Measurements from ENCODE around the gene GADD45B. TPM values are rescaled to one million over a fixed set of nuclear protein-coding genes. Genes with fewer than 3 reads are reported as not detected.

The GADD45B gene
- total RNA-seq, 1 experiment from 2014 or later = 24.7 TPM

- Histone ChIP-seq H2AFZ (no peak overlapping the region; the same call in none of the 2 replicates), H3K27ac (peak overlapping the region; percentile 75), H3K9me2 (ENCODE audit: insufficient read depth) (no peaks in the 10 kb centered on the region), H3K79me2 (ENCODE audit: low read depth) (no peaks in the 10 kb centered on the region), H3K4me1 (replicated peaks; ENCODE audit: insufficient read depth) (peaks cover 37% of the 10 kb centered on the region), H3K4me3 (peak overlapping the region; percentile 62), H3F3A (ENCODE audit: insufficient read depth, low read depth) (peaks cover 47% of the 10 kb centered on the region; the same call in 1 of the 2 replicates), H3K9me3 (ENCODE audit: insufficient read depth, low read depth) (no peaks in the 10 kb centered on the region), H3K27me3 (ENCODE audit: insufficient read depth, low read depth) (no peaks in the 10 kb centered on the region), H4K20me1 (ENCODE audit: insufficient read depth) (no peaks in the 10 kb centered on the region), H3K36me3 (ENCODE audit: low read depth) (no peaks in the 10 kb centered on the region), H3K4me2 (peak overlapping the region; percentile 87)
- CTCF ChIA-PET = no interaction called here
- POLR2A ChIA-PET (ENCODE audit: unreplicated experiment) = interaction anchor here (0.5 to 1.0 kb wide), 3 partner anchors 17 to 48 kb away, joined by 3 to 7 read pairs (median 6); partner anchors contain the start of gene GADD45B
- no TSS peak for BruUV-seq (replicated peaks)
- TF ChIP-seq, protein P1, sequence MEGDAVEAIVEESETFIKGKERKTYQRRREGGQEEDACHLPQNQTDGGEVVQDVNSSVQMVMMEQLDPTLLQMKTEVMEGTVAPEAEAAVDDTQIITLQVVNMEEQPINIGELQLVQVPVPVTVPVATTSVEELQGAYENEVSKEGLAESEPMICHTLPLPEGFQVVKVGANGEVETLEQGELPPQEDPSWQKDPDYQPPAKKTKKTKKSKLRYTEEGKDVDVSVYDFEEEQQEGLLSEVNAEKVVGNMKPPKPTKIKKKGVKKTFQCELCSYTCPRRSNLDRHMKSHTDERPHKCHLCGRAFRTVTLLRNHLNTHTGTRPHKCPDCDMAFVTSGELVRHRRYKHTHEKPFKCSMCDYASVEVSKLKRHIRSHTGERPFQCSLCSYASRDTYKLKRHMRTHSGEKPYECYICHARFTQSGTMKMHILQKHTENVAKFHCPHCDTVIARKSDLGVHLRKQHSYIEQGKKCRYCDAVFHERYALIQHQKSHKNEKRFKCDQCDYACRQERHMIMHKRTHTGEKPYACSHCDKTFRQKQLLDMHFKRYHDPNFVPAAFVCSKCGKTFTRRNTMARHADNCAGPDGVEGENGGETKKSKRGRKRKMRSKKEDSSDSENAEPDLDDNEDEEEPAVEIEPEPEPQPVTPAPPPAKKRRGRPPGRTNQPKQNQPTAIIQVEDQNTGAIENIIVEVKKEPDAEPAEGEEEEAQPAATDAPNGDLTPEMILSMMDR (conservative IDR thresholded peaks at IDR 0.05) = no peak
- no peak for TF ChIP-seq EZH2 (IDR thresholded peaks at IDR 0.05; ENCODE audit: low read depth)
- intact Hi-C loops (cut with micrococcal nuclease; ENCODE audit: unreplicated experiment) = loop anchor here (1.0 to 5.0 kb wide), 3 partner anchors 13 to 83 kb away; no protein-coding TSS in a partner anchor
- DNase-seq = peak; percentile 32 to 50
These were observed 18.7 kb downstream of the GADD45B start for GRCh38 chr19:2494447-2495129.

- H3K9me3 ChIP-seq (ENCODE audit: insufficient read depth, low read depth) = no peaks in the 10 kb centered on the region
- no peaks in the 10 kb centered on the region for H3K9me2 ChIP-seq (ENCODE audit: insufficient read depth)
- BruUV-seq (replicated peaks) = no TSS peak
- H3K79me2 ChIP-seq (ENCODE audit: low read depth) = no peaks in the 10 kb centered on the region
- POLR2A ChIA-PET (ENCODE audit: unreplicated experiment) = interaction anchor here (0.5 to 1.0 kb wide), 3 partner anchors 17 to 47 kb away, joined by 3 to 7 read pairs (median 6); partner anchors contain the start of gene GADD45B
- H4K20me1 ChIP-seq (ENCODE audit: insufficient read depth) = no peaks in the 10 kb centered on the region
- peak overlapping the region; percentile 62 for H3K4me3 ChIP-seq
- CTCF ChIA-PET = interaction anchor here (0.7 kb wide), 1 partner anchor 17 kb away, joined by 4 read pairs; no protein-coding TSS in a partner anchor
- TF ChIP-seq EZH2 (IDR thresholded peaks at IDR 0.05; ENCODE audit: low read depth) = no peak
- TF ChIP-seq, protein P1 (conservative IDR thresholded peaks at IDR 0.05) = no peak
- intact Hi-C loops (cut with micrococcal nuclease; ENCODE audit: unreplicated experiment) = loop anchor here (1.0 to 5.0 kb wide), 3 partner anchors 12 to 82 kb away; no protein-coding TSS in a partner anchor
- peak overlapping the region; percentile 87 for H3K4me2 ChIP-seq
- H3K27me3 ChIP-seq (ENCODE audit: insufficient read depth, low read depth) = no peaks in the 10 kb centered on the region
- H3K36me3 ChIP-seq (ENCODE audit: low read depth) = no peaks in the 10 kb centered on the region
- DNase-seq = peak; percentile 59 to 81
- no peak overlapping the region; the same call in 1 of the 2 replicates for H2AFZ ChIP-seq
- peak overlapping the region; percentile 75 for H3K27ac ChIP-seq
- H3F3A ChIP-seq (ENCODE audit: insufficient read depth, low read depth) = peaks cover 47% of the 10 kb centered on the region; the same call in 1 of the 2 replicates
- peaks cover 37% of the 10 kb centered on the region for H3K4me1 ChIP-seq (replicated peaks; ENCODE audit: insufficient read depth)
These were observed 19.3 kb downstream of the GADD45B start for GRCh38 chr19:2495130-2495641.

- H3K36me3 ChIP-seq (ENCODE audit: low read depth) = no peaks in the 10 kb centered on the region
- ChIA-PET CTCF (interaction anchor here (0.7 kb wide), 1 partner anchor 18 kb away, joined by 4 read pairs; no protein-coding TSS in a partner anchor), POLR2A (ENCODE audit: unreplicated experiment) (interaction anchor here (0.7 to 1.0 kb wide), 2 partner anchors 19 to 48 kb away, joined by 3 to 4 read pairs; partner anchors contain the start of gene GADD45B)
- H2AFZ ChIP-seq = no peak overlapping the region
- H3K4me3 ChIP-seq = peak overlapping the region; percentile 62; the same call in 1 of the 2 replicates
- no peaks in the 10 kb centered on the region for H3K9me2 ChIP-seq (ENCODE audit: insufficient read depth)
- H3K27ac ChIP-seq = peak overlapping the region; percentile 75
- peaks cover 42% of the 10 kb centered on the region; the same call in 1 of the 2 replicates for H3F3A ChIP-seq (ENCODE audit: insufficient read depth, low read depth)
- peaks cover 32% of the 10 kb centered on the region for H3K4me1 ChIP-seq (replicated peaks; ENCODE audit: insufficient read depth)
- TF ChIP-seq, protein P1 (conservative IDR thresholded peaks at IDR 0.05) = no peak
- TF ChIP-seq EZH2 (IDR thresholded peaks at IDR 0.05; ENCODE audit: low read depth) = no peak
- H3K4me2 ChIP-seq = peak overlapping the region; percentile 87
- DNase-seq = peak in 1 of 2 experiments; percentile 17
- no peaks in the 10 kb centered on the region for H4K20me1 ChIP-seq (ENCODE audit: insufficient read depth)
- no peaks in the 10 kb centered on the region for H3K27me3 ChIP-seq (ENCODE audit: insufficient read depth, low read depth)
- no peaks in the 10 kb centered on the region for H3K9me3 ChIP-seq (ENCODE audit: insufficient read depth, low read depth)
- TSS peak; percentile 71 for BruUV-seq (replicated peaks)
- H3K79me2 ChIP-seq (ENCODE audit: low read depth) = no peaks in the 10 kb centered on the region
- intact Hi-C loops (cut with micrococcal nuclease; ENCODE audit: unreplicated experiment) = loop anchor here (1.0 to 5.0 kb wide), 3 partner anchors 12 to 82 kb away; no protein-coding TSS in a partner anchor
These were observed 19.9 kb downstream of the GADD45B start for GRCh38 chr19:2495651-2496316.
